H1 (cell line): ENCODE measurements around the gene BBS2. TPM values are rescaled to one million over a fixed set of nuclear protein-coding genes. Genes with fewer than 3 reads are reported as not detected.

Source experiments
- BRCA1 ChIP-seq: IDR thresholded peaks from 2 replicates; pipeline ENCODE4 v1.6.1; 2012; ENCODE audit warnings: low read depth, low read length, improper control_type of control experiment
- NRF1 ChIP-seq: IDR thresholded peaks from 2 replicates; pipeline ENCODE4 v1.6.1; 2011; ENCODE audit warnings: mild to moderate bottlenecking, low read depth, low read length, improper control_type of control experiment
- SAP30 ChIP-seq: fragments of 300-600 bp; sonication (generic); IDR thresholded peaks from 2 replicates; pipeline ENCODE4 v1.7.1; 2012; ENCODE audit warnings: low read length, moderate library complexity, mild to moderate bottlenecking, inconsistent platforms; ENCODE audit not compliant: insufficient read depth, insufficient replicate concordance
- SP4 ChIP-seq: IDR thresholded peaks from 2 replicates; pipeline ENCODE4 v1.6.1; 2012; ENCODE audit warnings: low read length, inconsistent platforms
- polyA plus RNA-seq, 7 experiments: library from polyadenylated mRNA; depleted of rRNA in 3 of 7; stranded (reverse) in 5 of 7; unstranded in 2 of 7; fragments of >200 nt in 5 of 7; fragments of 200-250 nt in 2 of 7; gene quantifications; 1 replicate in 5 of 7; 2 replicates in 1 of 7; 4 replicates in 1 of 7; pipeline versions ENCODE4 v1.2.1 to v1.2.3, GENCODE V29; 2011 to 2013; ENCODE audit warnings: missing spikeins in 2 of 7, mixed read lengths in 2 of 7
- total RNA-seq: library from RNA; stranded (reverse); fragmentation: NEBNext Ultra II Directional; extraction: Animal tissue kit (Norgen Biotek cat#: 25700); gene quantifications from 2 replicates; pipeline ENCODE4 v1.2.1, GENCODE V29; 2021

Gene BBS2
- total and polyA plus RNA-seq, 2 of the 8 experiments (the other 6 are each of a cell fraction or from before 2014, with no cell fraction given) = 12.3 to 15.1 TPM

- TF ChIP-seq SAP30 = no peak
- TF ChIP-seq SP4 = no peak
- no peak for TF ChIP-seq BRCA1
- no peak for TF ChIP-seq NRF1
Observed at GRCh38 chr16:56515665-56516064, 4.2 kb downstream of the BBS2 start (continued).
